GM21390 (cell line): ENCODE measurements around the gene PAK2.
"Not testable (repeated sequence)": the region's sequence is repeated elsewhere in the genome, so short reads cannot be mapped to it uniquely, and the experiment has no call there.

Source experiments
- ATAC-seq: cut with Tn5 transposase; IDR thresholded peaks from one replicate; pipeline ENCODE4 v1.9.1; 2021; ENCODE audit not compliant: unreplicated experiment

The PAK2 gene

DNA sequence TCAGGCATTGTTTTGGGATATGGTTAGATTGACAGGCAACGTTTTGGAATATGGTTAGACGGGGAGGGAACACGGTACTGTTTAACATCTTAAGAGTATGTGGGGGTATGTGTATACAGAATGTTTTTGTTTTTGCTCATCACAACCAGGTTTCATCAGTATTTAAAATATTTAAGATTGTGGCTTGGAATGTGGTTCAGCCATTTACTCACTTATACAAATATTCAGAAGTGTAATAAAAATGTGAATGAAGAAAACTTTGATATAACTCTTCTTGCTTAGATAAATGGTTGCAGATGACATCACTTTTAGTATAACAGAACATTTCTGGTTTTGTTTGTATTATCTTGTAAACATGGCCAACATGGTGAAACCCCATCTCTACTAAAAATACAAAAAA is 3.9 kb upstream of the PAK2 start:
- no peak for ATAC-seq

DNA sequence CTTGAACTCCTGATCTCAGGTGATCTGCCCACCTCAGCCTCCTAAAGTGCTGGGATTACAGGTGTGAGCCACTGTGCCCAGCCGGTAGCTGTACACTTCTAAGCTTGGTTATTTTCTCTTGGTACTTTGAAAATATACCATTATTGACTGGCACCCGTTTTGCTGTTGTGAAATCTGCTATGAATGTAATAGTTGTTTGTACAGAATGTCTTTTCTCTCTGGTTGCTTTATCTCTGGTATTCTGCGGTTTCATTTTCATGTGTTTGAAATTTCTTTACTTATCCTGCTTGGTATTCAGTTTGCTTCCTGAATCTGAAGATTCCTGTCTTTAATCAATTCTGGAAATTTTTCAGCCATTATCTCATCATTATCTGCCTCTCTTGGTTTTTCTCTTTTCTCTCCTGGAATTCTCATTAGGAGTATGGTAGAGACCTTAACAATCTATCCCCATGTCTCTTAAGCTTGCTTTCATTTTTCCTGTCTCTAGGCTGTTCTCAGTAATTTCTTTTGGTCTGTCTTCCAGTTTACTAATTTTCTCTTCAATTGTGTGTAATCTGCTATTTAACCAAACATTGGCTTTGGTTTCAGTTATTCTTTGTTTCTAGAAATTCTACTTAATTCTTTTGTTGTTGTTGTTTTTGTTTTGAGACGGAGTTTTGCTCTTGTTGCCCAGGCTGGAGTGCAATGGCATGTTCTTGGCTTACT is 2.8 kb upstream of the PAK2 start:
- ATAC-seq = no peak

- ATAC-seq = no peak
These were observed 2.0 kb upstream of the PAK2 start for GRCh38 chr3:196737655-196738054.

DNA sequence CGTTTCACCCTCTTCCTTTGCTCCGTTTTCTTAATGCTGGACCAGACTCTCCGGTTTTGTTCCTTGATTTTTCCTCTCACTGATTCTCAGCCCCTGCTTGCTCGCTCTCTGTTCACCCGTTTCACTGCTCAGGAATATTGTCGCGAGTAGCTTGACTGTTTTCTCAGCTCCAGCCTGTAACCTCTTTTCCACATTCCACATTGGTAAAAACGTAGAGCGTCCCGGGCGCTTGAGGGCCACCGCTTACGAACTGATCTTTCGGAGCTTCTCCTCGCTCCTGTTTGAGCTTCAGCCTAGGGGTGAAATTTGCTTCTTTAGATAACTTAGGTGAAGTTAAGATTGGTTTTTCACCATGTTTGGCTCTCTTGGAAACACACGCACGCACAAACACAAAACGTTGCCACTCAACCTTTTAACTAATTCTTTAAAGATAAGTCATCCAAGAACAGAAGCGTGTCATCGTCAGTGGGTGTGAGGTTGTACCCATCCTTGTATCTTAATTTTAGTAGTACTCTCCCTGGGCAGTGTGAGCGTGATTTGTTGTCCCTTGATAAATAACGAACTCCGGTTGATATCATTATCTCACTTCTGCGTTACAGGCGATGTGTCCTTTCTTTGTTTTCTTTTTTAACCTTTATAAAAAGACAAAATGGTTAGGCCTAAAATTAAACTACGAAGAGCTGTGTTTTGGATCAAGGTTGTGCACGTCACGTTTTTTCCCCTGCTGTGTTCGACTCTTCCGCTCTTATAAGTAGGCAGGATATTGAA is 1.0 kb downstream of the PAK2 start:
- peak; percentile 10 for ATAC-seq

- ATAC-seq = no peak
These were observed 1.7 kb downstream of the PAK2 start for GRCh38 chr3:196741249-196741889.

GRCh38 chr3:196743569-196743968 is 3.9 kb downstream of the PAK2 start:
- ATAC-seq = not testable (repeated sequence)

DNA sequence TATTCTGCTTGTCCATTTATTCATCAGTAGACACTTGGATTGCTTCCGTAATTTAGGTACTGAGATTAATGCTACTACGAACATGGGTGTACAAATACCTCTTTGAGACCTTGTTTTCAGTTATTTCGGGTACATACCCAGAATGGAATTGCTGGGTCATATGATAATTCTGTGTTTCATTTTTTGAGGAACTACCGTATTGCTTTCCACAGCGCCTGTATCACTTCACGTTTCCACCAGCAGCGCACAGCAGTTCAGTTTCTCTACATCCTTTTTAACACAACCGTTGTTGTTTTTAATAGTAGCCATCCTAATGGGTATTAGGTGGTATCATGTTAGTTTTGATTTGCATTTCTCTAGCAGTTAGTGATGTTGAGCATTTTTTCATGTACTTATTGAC is 9.5 kb downstream of the PAK2 start:
- no peak for ATAC-seq

DNA sequence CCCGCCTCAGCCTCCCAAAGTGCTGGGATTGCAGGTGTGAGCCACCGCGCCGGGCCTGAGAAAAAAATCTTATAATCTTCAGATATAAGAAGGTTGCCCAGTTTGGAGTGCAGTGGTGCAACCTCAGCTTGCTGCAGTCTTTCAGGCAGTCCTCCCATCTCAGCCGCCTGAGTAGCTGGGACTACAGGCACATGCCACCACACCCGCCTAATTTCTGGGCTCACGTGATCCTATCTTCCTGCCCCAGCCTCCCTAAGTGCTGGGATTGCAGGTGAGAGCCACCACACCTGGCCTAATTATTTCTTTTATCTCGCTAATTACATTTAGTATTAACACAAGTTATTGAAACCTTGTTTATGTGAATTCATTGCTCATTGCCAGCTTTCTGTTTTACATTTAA is 13.5 kb downstream of the PAK2 start:
- ATAC-seq = no peak

DNA sequence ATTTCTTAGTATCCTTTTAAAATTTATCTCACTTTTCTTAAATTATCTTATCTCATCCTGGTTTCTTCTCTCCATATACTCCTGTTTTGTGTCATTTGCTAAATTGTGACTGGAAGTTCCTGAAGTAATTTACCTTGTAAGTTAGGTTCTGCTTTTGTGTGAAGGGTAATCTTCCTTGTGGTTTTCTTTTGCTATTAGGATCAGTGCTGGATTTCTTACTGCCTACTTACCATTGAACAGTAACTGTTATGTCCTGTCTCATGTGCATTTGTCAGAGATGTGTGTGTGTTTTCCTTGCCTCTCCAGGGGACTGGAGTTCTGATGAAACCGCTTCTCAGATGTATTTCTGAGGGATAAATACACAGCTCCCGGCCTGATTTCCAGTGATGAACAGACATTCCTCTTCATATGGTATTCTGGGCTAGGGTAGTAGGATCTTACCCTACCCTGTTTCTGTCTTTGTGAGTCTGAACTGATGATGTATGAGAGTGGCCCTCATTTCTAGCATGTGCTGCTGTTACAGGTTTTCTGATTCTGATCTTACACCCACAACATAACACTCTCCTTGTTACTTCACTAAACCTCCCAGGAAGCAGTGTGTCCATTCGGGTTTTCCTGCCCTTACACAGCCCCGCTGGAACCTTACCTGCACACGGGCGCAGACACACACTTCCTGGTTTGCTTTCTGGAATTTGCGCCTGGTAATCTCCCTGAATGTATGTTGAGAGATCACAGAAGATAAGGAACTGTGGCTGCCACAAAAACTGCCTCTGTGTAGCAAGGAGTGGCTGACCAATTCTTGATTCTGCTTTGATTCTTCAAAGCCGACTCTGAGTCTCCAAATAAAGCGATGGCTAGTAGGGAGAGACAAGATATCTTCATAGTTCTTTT is 14.7 kb downstream of the PAK2 start:
- no peak for ATAC-seq

- ATAC-seq = no peak
These were observed 17.1 kb downstream of the PAK2 start for GRCh38 chr3:196756732-196757131.

GRCh38 chr3:196757876-196758739 is 18.5 kb downstream of the PAK2 start:
- ATAC-seq = no peak

GRCh38 chr3:196763179-196763578 is 23.5 kb downstream of the PAK2 start:
- no peak for ATAC-seq

GRCh38 chr3:196765454-196765853 is 25.8 kb downstream of the PAK2 start:
- no peak for ATAC-seq

DNA sequence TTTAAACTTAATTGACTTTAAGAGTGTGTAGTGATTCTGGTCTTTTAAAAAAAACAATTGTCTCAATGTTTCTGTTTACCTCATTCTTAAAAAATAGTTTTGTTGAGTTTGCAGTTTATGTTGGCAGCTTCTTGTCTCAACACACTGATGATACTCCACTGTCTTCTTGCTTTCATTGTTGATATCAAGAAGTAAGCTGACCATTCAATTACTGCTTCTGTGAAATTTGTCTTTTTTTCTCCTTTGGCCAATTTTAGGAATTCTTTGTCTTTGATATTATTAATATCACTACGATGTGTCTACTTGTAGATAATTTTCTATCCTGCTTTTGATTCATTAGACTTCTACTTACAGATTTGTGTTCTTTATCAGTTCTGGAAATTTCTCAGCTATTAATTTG is 31.4 kb downstream of the PAK2 start:
- no peak for ATAC-seq

DNA sequence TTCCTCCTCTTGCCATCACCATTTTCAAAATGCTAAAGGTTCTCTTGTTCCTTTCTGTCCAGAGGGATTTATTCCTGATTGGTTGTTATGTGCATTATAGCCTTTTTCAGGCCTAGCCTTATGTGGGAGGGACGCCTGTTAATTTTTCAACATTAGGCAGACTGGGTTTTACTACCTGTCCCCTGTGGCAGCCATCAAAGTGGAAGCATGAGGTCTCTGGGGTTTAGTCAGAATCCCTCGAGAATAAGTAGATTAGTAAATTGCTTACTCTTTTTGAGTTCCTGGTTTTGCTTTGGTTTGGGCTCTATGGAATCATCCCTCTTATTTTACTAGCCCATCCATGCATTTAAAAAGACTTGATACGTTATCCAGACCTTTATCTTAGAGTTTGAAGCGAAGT is 32.4 kb downstream of the PAK2 start:
- no peak for ATAC-seq

DNA sequence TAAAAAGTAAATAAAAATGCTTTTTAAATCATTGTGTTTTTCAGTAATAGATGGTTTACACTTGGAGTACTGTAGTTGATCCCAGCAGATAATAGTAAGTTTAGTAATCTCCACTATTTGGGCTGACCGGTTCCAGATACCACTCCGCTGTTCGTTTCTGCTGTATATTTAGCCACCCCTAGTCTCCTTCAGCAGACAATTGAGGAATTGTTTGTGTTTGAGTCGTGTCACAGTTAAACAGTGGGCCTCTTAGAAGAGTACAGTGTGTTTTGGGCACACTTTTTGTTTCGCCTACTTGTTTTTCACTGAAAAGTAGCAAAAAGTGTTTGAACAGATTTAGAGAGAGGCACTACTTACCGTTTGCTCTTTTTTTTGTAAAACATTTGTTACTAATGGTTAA is 33.2 kb downstream of the PAK2 start:
- ATAC-seq = no peak

DNA sequence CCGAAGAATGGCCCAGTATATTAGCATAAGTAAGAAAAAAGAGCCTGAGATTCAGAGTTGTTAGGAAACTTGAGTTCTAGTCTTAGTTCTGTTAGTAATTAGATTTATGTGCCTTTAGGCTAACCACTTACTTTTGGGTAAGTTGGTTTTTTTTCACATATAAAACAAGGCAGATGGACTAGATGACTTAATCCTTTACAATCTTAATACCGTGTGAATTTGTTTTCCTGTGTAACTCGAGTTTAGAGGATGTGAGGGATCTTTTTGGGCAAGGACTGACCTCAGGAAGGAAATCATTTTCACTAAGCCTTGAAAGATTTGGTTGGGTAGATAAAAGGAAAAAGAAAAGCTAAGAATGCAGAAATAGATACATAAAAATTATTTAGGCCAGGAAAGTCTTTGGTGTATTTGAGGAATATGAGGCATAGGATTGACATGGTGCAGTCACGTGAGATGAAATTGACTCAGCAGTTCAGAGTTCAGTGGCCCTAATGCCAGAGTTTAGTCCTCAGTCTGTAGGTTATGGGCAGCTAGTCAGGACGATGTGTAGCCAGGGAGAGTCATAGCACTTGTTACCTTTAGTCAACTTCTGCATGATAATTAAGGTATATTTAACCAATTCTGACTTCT is 34.6 kb downstream of the PAK2 start:
- ATAC-seq = no peak

- no peak for ATAC-seq
These were observed 35.3 kb downstream of the PAK2 start for GRCh38 chr3:196774848-196775422.

DNA sequence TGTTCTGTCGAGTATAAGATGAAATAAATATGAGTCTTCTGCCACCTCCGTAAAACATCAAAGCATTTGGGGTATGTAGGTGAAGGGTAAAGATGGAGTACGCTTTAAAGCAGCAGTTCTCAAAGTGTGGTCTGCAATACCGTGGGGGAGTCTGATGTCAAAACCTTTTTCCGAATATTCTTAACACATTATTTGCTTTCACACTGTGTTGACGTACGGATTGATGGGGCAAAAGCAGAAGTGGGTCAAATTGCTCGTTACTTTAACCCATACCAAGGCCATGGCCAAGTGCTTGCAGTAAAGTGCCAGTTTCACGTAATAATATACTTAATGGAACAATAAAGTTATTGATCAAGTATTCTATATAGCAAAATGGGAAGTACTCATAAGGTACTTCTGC is 36.3 kb downstream of the PAK2 start:
- no peak for ATAC-seq
